ENCODE measurements around the gene SLC51B. TPM values are rescaled to one million over a fixed set of nuclear protein-coding genes. Genes with fewer than 3 reads are reported as not detected.

SLC51B gene
- total RNA-seq, 1 experiment from 2014 or later, result not detected

DNA sequence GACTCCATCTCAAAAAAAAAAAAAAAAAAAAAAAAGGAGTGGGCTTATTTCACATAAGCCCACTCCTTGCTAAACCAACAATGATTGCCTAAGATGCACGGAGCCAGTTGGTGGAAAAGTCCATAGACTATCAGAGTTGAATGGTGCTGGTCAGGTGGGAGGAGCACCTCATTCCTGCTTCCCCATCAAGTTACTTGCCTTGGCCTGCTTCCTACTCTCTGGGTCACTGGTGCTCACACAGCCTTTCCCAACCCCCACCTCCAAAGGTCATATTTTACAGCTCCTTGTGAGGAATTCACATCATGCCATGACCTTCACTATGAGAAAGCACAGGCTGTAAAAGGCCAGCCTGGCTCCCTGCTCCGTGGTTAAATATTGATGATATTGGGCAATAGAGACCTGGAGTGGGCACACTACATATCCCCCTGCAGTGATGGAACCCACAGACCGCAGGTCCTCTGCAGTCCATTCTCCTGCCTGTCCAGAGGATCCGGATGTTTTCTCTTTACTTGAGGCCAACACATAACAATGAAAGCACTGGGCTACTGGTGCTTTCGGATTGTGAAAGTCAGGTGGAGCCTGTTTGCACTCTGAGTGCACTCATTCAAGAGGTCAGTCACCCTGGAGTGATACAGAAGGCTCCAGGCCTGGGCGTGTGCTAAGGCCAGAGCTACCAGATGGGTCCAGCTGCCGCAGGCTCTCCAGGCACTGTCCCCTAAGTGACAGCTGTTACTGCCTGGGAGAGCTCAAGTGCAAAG, at the start of gene SLC51B (continued):
- no peak for TF ChIP-seq ZNF274 (IDR thresholded peaks at IDR 0.05; ENCODE audit: low read depth, low read length)

DNA sequence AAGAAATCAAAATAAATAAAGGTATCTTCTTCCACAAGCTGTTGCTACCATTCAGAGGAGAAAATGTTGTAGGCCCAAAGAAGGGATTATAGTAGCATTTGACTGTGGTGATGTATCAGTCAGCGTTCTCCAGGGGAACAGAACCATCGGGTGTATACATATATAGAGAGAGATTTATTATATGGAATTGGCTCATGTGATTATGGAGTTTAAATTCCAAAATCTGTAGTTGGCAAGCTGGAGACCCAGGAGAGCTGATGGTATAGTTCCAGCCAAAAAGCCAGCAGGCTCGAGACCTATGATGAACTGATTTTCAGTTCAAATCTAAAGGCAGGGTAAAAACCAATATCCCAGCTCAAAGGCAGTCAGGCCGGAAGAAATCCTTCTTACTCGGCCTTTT, 48.1 kb upstream of the SLC51B start:
- H3K27ac ChIP-seq (ENCODE audit: low read depth, low read length), result no peak overlapping the region
- H2AFZ ChIP-seq (ENCODE audit: low read depth, low read length, poor library complexity, severe bottlenecking), result no peak overlapping the region
- H3K79me2 ChIP-seq (ENCODE audit: insufficient read depth, low read length), result no peaks in the 10 kb centered on the region
- H3K9me2 ChIP-seq (ENCODE audit: insufficient read depth), result no peaks in the 10 kb centered on the region
- ChIA-PET CTCF (no interaction called here), POLR2A (no interaction called here), RAD21 (ENCODE audit: low non-redundant PET in 1 of 2, low total read pairs in 2 of 2, uncharacterized antibody in 2 of 2, unreplicated experiment in 2 of 2) (no interaction called here)
- no peaks in the 10 kb centered on the region for H4K20me1 ChIP-seq (ENCODE audit: insufficient read depth)
- no TSS peak for BruUV-seq (replicated peaks)
- ATAC-seq (no peak), DNase-seq (ENCODE audit: low read depth, low spot score) (no peak)
- TF ChIP-seq EZH2 (IDR thresholded peaks at IDR 0.05), result no peak
- TF ChIP-seq EZH2phosphoT487 (IDR thresholded peaks at IDR 0.05; ENCODE audit: borderline replicate concordance), result no peak
- TF ChIP-seq SIN3A (IDR thresholded peaks at IDR 0.05; ENCODE audit: low read depth), result no peak
- TF ChIP-seq, protein P1, sequence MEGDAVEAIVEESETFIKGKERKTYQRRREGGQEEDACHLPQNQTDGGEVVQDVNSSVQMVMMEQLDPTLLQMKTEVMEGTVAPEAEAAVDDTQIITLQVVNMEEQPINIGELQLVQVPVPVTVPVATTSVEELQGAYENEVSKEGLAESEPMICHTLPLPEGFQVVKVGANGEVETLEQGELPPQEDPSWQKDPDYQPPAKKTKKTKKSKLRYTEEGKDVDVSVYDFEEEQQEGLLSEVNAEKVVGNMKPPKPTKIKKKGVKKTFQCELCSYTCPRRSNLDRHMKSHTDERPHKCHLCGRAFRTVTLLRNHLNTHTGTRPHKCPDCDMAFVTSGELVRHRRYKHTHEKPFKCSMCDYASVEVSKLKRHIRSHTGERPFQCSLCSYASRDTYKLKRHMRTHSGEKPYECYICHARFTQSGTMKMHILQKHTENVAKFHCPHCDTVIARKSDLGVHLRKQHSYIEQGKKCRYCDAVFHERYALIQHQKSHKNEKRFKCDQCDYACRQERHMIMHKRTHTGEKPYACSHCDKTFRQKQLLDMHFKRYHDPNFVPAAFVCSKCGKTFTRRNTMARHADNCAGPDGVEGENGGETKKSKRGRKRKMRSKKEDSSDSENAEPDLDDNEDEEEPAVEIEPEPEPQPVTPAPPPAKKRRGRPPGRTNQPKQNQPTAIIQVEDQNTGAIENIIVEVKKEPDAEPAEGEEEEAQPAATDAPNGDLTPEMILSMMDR (IDR thresholded peaks at IDR 0.05 in 2 of 3, conservative IDR thresholded peaks at IDR 0.05 in 1 of 3; ENCODE audit: borderline replicate concordance in 1 of 3, insufficient read depth in 1 of 3, low read depth in 2 of 3, low read length in 2 of 3), result no peak
- TF ChIP-seq, protein P2, sequence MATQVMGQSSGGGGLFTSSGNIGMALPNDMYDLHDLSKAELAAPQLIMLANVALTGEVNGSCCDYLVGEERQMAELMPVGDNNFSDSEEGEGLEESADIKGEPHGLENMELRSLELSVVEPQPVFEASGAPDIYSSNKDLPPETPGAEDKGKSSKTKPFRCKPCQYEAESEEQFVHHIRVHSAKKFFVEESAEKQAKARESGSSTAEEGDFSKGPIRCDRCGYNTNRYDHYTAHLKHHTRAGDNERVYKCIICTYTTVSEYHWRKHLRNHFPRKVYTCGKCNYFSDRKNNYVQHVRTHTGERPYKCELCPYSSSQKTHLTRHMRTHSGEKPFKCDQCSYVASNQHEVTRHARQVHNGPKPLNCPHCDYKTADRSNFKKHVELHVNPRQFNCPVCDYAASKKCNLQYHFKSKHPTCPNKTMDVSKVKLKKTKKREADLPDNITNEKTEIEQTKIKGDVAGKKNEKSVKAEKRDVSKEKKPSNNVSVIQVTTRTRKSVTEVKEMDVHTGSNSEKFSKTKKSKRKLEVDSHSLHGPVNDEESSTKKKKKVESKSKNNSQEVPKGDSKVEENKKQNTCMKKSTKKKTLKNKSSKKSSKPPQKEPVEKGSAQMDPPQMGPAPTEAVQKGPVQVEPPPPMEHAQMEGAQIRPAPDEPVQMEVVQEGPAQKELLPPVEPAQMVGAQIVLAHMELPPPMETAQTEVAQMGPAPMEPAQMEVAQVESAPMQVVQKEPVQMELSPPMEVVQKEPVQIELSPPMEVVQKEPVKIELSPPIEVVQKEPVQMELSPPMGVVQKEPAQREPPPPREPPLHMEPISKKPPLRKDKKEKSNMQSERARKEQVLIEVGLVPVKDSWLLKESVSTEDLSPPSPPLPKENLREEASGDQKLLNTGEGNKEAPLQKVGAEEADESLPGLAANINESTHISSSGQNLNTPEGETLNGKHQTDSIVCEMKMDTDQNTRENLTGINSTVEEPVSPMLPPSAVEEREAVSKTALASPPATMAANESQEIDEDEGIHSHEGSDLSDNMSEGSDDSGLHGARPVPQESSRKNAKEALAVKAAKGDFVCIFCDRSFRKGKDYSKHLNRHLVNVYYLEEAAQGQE (IDR thresholded peaks at IDR 0.05; ENCODE audit: low read depth), result no peak
- no peak for TF ChIP-seq CBX3 (IDR thresholded peaks at IDR 0.05; ENCODE audit: low read depth)
- TF ChIP-seq, protein P3, sequence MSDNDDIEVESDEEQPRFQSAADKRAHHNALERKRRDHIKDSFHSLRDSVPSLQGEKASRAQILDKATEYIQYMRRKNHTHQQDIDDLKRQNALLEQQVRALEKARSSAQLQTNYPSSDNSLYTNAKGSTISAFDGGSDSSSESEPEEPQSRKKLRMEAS (IDR thresholded peaks at IDR 0.05), result no peak
- TF ChIP-seq EGR1 (IDR thresholded peaks at IDR 0.05; ENCODE audit: low read depth), result no peak
- TF ChIP-seq, protein P4, sequence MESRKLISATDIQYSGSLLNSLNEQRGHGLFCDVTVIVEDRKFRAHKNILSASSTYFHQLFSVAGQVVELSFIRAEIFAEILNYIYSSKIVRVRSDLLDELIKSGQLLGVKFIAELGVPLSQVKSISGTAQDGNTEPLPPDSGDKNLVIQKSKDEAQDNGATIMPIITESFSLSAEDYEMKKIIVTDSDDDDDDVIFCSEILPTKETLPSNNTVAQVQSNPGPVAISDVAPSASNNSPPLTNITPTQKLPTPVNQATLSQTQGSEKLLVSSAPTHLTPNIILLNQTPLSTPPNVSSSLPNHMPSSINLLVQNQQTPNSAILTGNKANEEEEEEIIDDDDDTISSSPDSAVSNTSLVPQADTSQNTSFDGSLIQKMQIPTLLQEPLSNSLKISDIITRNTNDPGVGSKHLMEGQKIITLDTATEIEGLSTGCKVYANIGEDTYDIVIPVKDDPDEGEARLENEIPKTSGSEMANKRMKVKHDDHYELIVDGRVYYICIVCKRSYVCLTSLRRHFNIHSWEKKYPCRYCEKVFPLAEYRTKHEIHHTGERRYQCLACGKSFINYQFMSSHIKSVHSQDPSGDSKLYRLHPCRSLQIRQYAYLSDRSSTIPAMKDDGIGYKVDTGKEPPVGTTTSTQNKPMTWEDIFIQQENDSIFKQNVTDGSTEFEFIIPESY (IDR thresholded peaks at IDR 0.05; ENCODE audit: extremely low read depth, insufficient replicate concordance, low read length), result no peak
- H3K9ac ChIP-seq (ENCODE audit: low read length), result no peak overlapping the region
- H3K4me1 ChIP-seq (ENCODE audit: control insufficient read depth in 1 of 2, insufficient read depth in 2 of 2, low read length in 2 of 2), result no peaks in the 10 kb centered on the region
- H3K4me2 ChIP-seq (ENCODE audit: low read length), result no peak overlapping the region
- peaks cover 0 to 3% of the 10 kb centered on the region in 2 experiments; a peak in 1 of 4 replicates for H3K36me3 ChIP-seq (ENCODE audit: control insufficient read depth in 1 of 2, insufficient read depth in 2 of 2, low read length in 2 of 2)
- H3K27me3 ChIP-seq (ENCODE audit: insufficient read depth, low read length), result no peaks in the 10 kb centered on the region
- no peak overlapping the region for H3K4me3 ChIP-seq (replicated peaks in 1 of 2; ENCODE audit: low read depth in 1 of 2, low read length in 2 of 2)
- intact Hi-C loops (cut with micrococcal nuclease), result no loop called here
- no peaks in the 10 kb centered on the region for H3K9me3 ChIP-seq (ENCODE audit: control insufficient read depth in 1 of 2, insufficient read depth in 1 of 2, low read depth in 1 of 2, low read length in 2 of 2)

Data from HCT116 (cell line).